Type B pancreatic cell (in vitro differentiated cells): ENCODE data around the gene NPAS3. TPM values are rescaled to one million over a fixed set of nuclear protein-coding genes. Genes with fewer than 3 reads are reported as not detected.

Experiments
- DNase-seq: peaks from one replicate; pipeline ENCODE4 v3.0.0; 2021; ENCODE audit warnings: mixed read lengths; ENCODE audit not compliant: unreplicated experiment; ENCODE audit errors: extremely low spot score
- H3K27ac Mint-ChIP-seq: 2 replicates; pipeline ENCODE4 v1.8.0; 2021; ENCODE audit warnings: mild to moderate bottlenecking, mixed read lengths
- H3K27me3 Mint-ChIP-seq: 2 replicates; pipeline ENCODE4 v1.8.0; 2021; ENCODE audit warnings: mixed read lengths
- H3K36me3 Mint-ChIP-seq: 2 replicates; pipeline ENCODE4 v1.8.0; 2021; ENCODE audit warnings: mixed read lengths
- H3K4me1 Mint-ChIP-seq: one replicate; pipeline ENCODE4 v1.8.0; 2021; ENCODE audit warnings: mixed read lengths; ENCODE audit not compliant: unreplicated experiment
- H3K4me3 Mint-ChIP-seq: 2 replicates; pipeline ENCODE4 v1.8.0; 2021; ENCODE audit warnings: mild to moderate bottlenecking, mixed read lengths
- H3K9me3 Mint-ChIP-seq: 2 replicates; pipeline ENCODE4 v1.8.0; 2021; ENCODE audit warnings: mixed read lengths
- CTCF ChIP-seq: fragments of 200-600 bp; sonication (generic); conservative IDR thresholded peaks from 2 replicates; pipeline ENCODE4 v1.5.0; 2021; ENCODE audit warnings: antibody characterized with exemption, mild to moderate bottlenecking
- total RNA-seq: library from RNA; stranded (reverse); gene quantifications from 2 replicates; pipeline ENCODE4 v1.2.1, GENCODE V29; 2021; ENCODE audit warnings: low replicate concordance

NPAS3 gene
- total RNA-seq, 1 donor from 2014 or later, result 8.7 TPM

- H3K4me3 Mint-ChIP-seq, result no peak overlapping the region
- H3K27ac Mint-ChIP-seq, result no peak overlapping the region
- H3K27me3 Mint-ChIP-seq, result no peaks in the 10 kb centered on the region
- peaks cover 12% of the 10 kb centered on the region for H3K4me1 Mint-ChIP-seq
- no peaks in the 10 kb centered on the region for H3K36me3 Mint-ChIP-seq
- TF ChIP-seq CTCF, result no peak
- H3K9me3 Mint-ChIP-seq, result no peaks in the 10 kb centered on the region
- DNase-seq, result no peak
Observed at GRCh38 chr14:33259764-33260163, 321.1 kb downstream of the NPAS3 start.

GRCh38 chr14:33271216-33271615, 332.5 kb downstream of the NPAS3 start:
- Mint-ChIP-seq H3K27ac (no peak overlapping the region), H3K4me1 (peaks cover 7% of the 10 kb centered on the region), H3K9me3 (no peaks in the 10 kb centered on the region), H3K36me3 (no peaks in the 10 kb centered on the region), H3K27me3 (no peaks in the 10 kb centered on the region), H3K4me3 (no peak overlapping the region)
- no peak for DNase-seq
- TF ChIP-seq CTCF, result no peak

GRCh38 chr14:33271891-33272290, 333.2 kb downstream of the NPAS3 start:
- no peak for TF ChIP-seq CTCF
- no peak overlapping the region for H3K4me3 Mint-ChIP-seq

GRCh38 chr14:33273978-33274377, 335.3 kb downstream of the NPAS3 start:
- Mint-ChIP-seq H3K36me3 (no peaks in the 10 kb centered on the region), H3K4me3 (no peak overlapping the region), H3K27me3 (peaks cover 5% of the 10 kb centered on the region), H3K27ac (no peak overlapping the region), H3K4me1 (peaks cover 7% of the 10 kb centered on the region), H3K9me3 (no peaks in the 10 kb centered on the region)
- no peak for TF ChIP-seq CTCF
- no peak for DNase-seq

More at GRCh38 chr14:33271891-33272290, 333.2 kb downstream of the NPAS3 start:
- no peak overlapping the region for H3K27ac Mint-ChIP-seq
- H3K4me1 Mint-ChIP-seq, result peaks cover 7% of the 10 kb centered on the region
- no peak for DNase-seq
- no peaks in the 10 kb centered on the region for H3K27me3 Mint-ChIP-seq
- H3K9me3 Mint-ChIP-seq, result no peaks in the 10 kb centered on the region
- H3K36me3 Mint-ChIP-seq, result no peaks in the 10 kb centered on the region

- no peak for TF ChIP-seq CTCF
- no peak overlapping the region for H3K27ac Mint-ChIP-seq
- H3K4me1 Mint-ChIP-seq, result peaks cover 7% of the 10 kb centered on the region
- no peaks in the 10 kb centered on the region for H3K36me3 Mint-ChIP-seq
- peaks cover 5% of the 10 kb centered on the region for H3K27me3 Mint-ChIP-seq
- no peak overlapping the region for H3K4me3 Mint-ChIP-seq
- DNase-seq, result no peak
- no peaks in the 10 kb centered on the region for H3K9me3 Mint-ChIP-seq
Observed at GRCh38 chr14:33275879-33276278, 337.2 kb downstream of the NPAS3 start.

- H3K27ac Mint-ChIP-seq, result no peak overlapping the region
- H3K27me3 Mint-ChIP-seq, result peaks cover 5% of the 10 kb centered on the region
- no peak for DNase-seq
Observed at GRCh38 chr14:33279865-33280264, 341.2 kb downstream of the NPAS3 start.

More at GRCh38 chr14:33279865-33280264, 341.2 kb downstream of the NPAS3 start:
- H3K4me1 Mint-ChIP-seq, result no peaks in the 10 kb centered on the region
- no peaks in the 10 kb centered on the region for H3K36me3 Mint-ChIP-seq
- H3K9me3 Mint-ChIP-seq, result no peaks in the 10 kb centered on the region
- no peak for TF ChIP-seq CTCF
- no peak overlapping the region for H3K4me3 Mint-ChIP-seq
